HG02981 (cell line): ENCODE data around the gene RNASE13.
A peak's percentile ranks its signal among the peaks of the same experiment; 100 is the strongest.
"Not testable (repeated sequence)": the region's sequence is repeated elsewhere in the genome, so short reads cannot be mapped to it uniquely, and the experiment has no call there.

Source experiments
- ATAC-seq: cut with Tn5 transposase; IDR thresholded peaks from one replicate; pipeline ENCODE4 v1.9.1; 2021; ENCODE audit warnings: mild to moderate bottlenecking, moderate library complexity; ENCODE audit not compliant: unreplicated experiment

RNASE13 gene

GRCh38 chr14:20996521-20996920 lies 38.1 kb downstream of the RNASE13 start:
- ATAC-seq: no peak

- ATAC-seq: peak; percentile 95
Observed at GRCh38 chr14:20989787-20990600, 44.6 kb downstream of the RNASE13 start, which contains the start of gene METTL17. Gene METTL17 (plus strand): TSS chr14:20989980. CDS start chr14:20990003, 23 bp downstream.

- ATAC-seq: no peak
Observed at GRCh38 chr14:20989471-20989786, 45.2 kb downstream of the RNASE13 start.

- ATAC-seq: no peak
Observed at GRCh38 chr14:20988717-20989470, 45.7 kb downstream of the RNASE13 start.

- ATAC-seq: no peak
Observed at GRCh38 chr14:20986811-20987210, 47.8 kb downstream of the RNASE13 start.

GRCh38 chr14:20985650-20986049 lies 49.0 kb downstream of the RNASE13 start:
- ATAC-seq: not testable (repeated sequence)
